ENCODE measurements around the gene TMEFF2.

The TMEFF2 gene, protein sequence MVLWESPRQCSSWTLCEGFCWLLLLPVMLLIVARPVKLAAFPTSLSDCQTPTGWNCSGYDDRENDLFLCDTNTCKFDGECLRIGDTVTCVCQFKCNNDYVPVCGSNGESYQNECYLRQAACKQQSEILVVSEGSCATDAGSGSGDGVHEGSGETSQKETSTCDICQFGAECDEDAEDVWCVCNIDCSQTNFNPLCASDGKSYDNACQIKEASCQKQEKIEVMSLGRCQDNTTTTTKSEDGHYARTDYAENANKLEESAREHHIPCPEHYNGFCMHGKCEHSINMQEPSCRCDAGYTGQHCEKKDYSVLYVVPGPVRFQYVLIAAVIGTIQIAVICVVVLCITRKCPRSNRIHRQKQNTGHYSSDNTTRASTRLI

DNA sequence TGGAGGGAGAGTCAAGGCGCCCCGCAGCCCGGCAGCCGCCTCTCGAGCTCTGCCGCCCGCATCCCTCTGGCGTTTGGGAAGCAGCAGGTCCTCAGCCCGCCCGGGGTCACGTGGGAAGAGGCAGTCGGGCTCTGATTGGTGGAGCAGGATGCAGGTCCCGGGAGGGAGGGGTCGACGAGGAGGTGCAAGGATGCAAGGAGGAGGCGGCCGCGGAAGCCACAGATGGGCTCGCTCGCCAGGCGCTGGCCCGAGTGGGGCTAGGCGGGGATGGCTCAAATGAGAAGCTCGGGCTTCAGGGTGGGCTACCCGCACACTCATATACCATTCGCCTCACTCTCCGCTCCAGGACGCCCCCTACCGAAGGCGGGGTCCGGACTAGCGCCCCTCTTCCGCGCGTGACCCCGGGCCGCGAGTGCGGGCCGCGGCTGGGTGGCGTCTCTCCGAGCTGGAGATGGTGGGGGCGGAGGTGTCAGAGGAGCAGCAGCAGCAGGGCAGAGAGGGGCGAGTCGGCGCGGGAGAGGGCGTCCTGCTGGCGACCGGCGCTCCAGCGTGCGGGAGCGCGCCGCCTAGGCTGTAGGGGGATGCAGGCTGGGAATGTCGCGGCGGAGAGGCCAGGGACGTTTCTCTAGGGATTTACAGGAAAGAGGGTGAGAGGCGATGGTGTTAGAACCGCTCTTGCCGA lies at the start of gene TMEFF2:
Gene TMEFF2 (minus strand): TSS at position 68 of the 682 bp plus-strand sequence. CDS start 409 bp downstream, outside the sequence.
- peak; percentile 9 for DNase-seq

DNA sequence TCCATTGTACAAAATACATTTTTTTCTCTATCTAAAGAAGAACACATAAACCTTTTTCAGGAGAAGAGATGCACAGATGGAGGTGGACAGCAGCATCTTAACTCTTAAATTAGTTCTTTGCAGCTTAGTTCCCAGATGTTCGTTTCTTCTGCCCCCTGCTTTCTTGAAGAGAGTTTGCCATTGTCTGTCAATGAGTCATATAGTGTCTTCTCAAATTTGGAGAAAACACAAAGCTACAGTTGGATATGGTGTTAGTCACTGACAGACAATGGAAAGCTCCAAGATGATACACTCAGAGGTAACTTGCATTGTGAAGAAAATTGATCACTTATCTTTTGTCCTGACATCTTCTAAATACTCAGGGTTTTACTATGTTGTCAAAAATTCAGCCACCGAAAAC lies 48.8 kb upstream of the TMEFF2 start:
- DNase-seq = no peak

DNA sequence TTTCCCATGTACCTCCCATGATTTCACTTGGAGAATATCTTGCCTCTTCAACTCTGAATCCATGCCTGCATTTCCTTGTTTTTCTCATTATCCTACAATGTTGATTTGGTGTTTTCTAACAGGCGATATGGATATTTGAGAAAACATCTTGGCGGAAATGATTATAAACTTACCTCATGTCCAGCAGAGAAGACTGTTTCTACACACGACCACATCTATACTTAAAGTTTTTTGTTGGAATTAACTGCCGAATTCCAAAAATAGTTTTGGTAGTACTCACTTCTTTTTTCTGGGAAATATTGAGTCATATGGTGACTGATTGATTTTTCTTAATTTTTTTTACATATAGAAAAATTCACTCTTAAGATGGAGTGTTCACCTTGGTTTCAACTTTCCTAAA lies 41.4 kb upstream of the TMEFF2 start:
- no peak for DNase-seq

DNA sequence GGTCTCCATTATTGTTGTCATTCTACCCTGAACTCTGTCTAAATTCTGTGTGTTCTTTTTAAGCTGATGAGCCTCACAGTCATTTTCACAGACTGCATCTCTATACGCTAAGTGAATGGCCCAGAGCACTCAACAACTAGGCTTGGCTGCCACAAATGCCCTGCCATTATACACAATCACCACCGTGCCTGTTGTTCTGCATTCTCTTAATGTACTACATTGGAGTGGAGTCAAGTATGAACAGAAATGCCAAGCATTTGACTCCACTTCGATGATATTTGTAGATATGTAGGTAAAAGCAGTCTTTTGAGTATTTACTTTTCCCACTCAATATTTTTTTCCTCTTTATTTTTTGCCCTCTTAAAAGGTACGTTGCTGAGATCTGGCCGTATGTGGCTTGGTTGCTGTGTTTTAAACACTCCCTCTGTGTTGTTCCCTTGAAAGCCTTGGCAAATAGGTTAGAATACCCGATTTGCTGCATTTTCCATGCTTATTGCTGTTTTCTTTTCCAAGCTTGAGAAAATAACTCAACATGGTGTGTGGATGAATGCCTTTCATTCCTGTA lies 36.2 kb upstream of the TMEFF2 start:
- peak; percentile 49 for DNase-seq

DNA sequence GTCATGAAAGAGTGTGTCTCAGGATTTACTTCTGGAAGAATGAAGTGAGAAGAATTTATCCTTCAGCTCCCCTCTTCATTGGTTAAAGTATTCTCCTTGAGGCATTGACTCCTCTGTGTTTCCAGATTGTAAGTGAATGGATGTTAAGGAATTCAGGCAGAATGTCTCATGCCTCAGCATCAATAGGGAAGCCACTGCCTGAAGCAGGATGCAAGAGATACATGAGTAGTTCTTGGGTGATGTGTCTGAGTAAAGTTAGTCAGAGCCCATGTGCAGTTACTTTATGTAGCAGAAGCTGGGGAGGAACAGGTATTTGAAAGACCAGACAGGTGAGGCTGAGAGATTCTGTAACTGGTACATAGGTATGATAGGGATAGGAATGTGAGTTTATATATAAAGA lies 34.0 kb upstream of the TMEFF2 start:
- DNase-seq = no peak

DNA sequence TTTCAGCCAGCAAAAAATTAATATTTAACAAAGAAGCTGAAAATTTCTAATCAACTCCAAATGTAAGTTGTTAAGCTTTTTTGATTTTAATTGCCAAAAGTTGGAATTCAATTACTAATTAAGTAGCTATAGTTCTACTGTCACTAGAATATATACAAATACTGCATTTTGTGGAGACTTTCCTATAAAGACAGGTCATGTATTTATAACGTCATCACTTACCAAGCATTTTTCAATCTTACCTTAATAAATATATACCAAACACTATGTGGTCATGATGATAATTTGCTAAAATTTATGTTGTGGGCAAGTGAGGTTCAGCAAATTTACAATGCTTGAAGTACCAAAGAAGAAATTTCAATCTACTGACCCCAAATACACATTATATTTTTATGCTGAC lies 24.2 kb upstream of the TMEFF2 start:
- DNase-seq = no peak

DNA sequence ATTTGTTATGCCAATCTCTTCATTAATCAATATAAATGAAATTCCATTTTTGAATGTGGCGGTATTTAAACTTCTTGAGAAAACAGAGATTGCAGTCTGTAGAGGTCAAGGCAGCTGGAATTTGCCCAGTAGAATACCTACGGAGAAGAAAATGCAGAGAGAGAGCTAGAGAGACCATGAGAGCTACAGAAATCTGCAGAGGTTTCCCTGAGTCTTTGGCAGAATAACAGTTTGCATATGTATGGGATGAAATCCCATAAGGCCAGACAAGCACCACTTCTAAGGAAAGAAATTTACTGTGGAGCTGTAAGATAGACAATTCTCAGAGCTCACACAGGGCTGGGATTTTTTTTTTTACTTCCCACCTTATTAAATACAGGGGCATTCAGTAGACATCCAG lies 23.6 kb upstream of the TMEFF2 start:
- DNase-seq = no peak

DNA sequence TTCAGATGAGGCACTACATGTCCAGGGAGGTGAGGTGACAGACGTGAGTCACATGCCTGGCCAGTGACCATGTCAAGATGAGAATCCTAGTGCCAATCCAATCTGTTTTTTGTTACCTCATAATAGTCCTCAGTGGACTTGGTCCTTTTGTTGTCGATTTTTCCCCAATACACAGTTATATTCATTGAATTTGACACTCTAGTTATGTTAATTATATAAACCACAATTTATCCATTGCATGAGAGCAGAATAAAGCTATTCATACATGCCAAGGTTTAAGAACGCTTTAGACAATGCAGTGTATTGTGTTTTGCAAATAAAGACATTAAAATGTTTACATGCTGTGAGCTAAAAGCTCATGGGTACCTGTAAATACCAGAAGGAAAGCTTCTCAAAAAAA lies 21.6 kb upstream of the TMEFF2 start:
- no peak for DNase-seq

DNA sequence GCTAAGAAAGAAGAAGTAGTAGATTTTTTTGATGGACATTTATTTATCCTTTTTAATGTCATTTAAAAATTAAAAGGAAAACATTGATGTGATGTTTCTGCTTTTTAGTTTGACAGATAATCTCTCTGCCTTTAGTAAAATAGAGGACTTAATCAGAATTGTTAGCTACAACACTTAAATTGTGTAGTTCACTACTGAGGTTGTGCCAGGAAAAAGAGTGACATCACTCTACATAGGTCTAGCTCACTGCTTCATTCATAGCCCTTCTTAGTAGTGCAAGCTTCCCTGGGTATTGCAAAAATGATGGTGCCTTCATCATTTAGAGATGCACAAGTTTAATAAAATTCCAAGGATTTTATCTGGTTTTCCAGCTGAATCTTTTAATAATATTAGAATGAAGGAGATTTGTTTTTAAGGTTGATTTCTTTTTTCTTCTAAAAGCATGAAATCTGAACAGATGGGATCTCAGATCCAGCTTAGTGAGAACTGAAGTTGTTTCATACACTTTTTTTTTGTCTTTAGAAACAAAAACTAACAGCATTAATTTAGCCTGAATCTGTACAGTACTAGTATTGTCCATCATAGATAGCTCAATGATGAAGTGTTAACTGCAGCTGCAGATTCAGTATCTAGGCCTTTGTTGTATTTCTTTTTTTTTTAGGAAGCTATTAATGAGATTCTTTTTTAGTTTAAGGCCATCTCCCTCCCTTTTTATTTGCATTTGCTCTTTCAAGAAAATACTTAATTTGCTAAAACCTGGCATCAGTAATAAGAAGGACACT lies 20.6 kb upstream of the TMEFF2 start:
- no peak for DNase-seq

DNA sequence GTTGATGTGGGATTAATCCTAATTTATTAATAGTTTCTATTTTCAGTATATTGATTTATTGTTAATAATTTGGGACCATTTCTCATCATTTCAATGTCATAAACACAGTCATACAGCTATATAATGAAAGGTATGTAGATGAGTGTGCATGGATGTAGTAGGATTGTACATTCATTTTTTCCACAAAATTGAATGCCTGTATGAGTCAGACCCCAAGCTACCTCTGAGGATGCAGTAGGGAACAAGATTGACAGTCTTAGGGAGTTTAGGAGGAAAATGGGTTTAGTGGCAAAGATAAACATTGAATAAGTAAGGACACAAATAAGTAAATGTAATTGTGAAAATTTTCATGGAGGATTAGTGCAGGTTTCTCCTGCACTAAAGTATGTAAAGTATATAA lies 14.1 kb upstream of the TMEFF2 start:
- DNase-seq = no peak

DNA sequence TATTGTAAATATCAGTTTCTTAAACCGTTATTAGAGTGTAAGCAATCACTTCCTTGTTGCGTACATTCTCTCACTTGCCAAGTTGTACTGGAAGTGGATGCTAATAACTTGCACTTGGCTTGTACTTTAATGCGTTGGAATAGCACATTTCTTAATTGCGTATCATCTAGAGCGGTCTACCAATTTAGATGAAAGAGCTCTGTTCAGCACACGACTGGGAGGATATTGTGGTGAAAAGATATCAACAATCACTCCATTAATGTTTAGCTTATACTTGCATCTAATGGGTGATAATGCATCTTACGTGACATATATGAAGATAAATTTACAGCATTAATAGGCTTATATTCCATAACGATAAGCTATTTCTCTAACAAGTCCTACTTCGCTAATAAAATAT lies 11.7 kb upstream of the TMEFF2 start:
- no peak for DNase-seq

DNA sequence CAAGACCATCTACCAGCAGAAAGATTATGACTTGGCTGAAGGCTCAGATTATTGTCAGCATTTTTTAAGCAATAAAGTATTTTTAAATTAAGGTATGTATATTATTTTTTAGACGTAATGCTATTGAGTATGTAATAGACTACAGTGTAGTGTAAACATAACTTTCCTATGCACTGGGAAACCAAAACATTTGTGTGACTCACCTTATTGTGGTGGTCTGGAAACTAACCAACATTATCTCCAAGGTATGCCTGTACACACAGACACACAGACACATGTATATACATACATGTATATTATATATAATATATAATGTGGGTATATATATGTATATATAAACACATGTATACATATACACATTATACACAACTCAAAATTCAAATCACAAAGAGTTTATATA lies 9.1 kb upstream of the TMEFF2 start:
- no peak for DNase-seq

DNA sequence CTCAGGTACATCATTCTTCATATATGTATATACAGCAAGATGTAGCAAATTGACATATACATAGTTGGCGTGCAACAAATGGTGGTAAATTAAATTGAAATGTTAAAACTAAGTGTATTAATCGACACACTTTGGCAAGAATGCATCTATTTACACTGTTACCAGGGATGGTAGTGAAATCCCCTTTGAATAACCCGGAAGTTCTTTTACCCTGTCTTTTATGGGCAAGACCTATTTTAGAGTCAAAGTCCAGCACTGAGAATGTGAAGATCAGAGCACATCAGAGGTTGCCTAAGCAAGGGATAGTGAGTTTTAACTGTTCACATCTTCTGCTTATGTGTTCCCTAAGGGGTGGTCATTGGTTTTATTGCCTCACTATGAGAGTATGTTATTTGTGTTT lies 7.6 kb upstream of the TMEFF2 start:
- no peak for DNase-seq

DNA sequence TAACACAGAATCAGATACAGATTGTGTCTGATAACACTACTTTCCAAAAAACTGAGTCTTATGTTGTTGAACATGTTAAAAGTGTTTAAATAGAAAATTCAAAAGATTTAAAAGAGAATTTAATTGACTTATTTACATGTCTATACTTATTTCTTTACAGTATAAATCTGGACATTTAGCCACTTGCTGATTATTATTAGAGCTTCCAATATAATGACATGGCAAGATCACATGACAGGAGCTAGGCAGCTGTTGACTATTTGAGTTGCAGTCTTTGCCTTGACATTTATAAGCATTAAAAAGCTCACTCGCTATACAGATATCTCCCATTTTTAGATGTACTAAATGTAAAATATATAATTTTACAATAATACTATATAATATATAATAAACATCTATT lies 6.4 kb upstream of the TMEFF2 start:
- no peak for DNase-seq

DNA sequence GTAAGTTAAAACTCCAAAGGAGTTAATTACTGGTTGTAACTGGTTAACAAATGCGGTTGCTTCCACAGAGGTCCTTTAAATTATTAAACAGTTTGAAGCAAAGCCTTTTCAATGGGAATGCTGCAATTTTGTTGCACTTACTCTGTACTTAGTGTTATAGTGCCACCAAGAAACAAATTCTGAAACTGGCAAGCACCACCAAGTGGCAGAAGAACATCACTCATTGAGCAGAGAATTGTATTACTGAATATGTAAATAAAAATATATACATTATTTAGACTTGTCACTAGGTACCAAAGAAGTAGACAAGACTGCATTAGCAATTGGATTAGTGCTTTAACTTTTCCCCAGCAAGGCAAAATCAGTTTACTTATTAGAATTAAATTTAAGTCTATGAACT lies 2.6 kb upstream of the TMEFF2 start:
- DNase-seq = no peak

DNA sequence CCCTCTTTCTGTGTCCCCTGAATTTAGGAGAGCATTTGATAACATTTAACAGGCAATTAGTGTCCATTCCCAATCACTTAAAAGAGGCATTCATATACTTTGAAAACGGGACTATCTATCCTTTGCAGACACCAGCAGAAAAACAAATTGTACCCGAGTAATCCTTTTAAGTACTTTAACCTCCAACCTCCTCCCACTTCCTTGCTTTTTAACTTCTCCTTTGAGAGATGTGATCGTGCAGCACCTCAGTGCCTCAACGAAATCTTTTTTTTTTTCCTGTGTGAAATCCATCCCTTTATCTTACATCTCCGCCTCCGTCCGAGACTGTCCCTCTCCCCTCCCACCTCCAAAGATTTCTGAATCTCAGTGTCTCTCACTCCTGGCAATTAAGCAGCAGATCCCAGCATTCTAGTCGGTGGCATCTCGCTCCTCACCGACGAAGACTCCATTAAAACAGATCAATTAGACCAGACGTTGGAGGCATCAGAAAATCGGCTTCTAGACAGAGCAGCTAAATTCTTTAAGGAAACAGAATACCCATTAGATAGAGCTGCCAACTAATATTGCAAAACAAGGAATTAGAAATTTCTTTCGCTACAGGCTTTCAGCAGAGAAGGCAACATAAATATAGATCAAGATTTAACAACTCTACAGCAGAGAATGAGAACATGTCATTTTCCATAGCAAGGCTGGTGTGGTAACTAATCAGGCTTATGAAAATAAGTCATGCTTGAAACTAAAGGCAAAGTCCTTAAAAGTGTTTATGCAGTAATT lies 1.9 kb upstream of the TMEFF2 start:
- DNase-seq = no peak

DNA sequence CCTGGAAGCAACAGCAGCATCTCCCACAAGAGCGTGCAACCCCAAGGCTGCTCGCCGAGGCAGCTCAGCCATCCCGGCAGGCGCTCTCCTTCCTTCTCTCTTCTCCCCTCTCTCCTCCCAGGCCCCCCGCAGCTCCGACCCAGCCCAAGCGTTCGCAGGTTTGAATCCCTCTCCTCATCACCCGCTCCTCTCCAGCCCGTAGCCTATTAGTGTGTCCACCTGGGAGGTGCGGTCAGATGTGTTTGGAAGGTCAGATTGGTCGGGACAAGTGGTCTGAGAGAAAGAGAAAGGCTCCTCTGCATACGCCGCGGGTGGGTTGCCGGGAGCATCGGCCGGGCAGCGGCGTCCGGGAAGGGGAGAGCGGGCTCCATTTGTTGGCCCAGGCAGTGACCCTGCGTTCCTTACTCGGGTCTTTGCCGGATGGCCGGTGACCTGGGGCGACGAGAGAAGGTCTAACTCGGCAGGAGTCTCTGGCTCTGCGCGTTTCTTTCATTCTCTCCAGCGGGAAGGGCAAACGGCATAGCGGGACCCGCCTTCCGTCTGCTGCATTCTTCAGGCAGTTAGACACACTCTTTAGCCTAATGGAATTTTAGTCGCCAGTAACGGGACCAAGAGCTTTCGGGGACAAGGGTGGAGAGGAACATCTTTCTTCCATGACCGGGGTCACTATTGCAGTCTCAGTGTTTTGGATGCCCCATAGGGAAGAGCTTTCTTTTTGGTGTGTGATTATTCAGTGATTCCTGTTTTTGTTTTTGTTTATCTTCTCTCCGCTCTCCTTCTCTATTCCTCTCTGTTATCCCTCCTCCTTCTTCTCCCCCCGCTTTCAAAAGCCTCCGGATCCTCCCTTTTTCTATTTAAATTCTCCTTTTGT lies 1.1 kb upstream of the TMEFF2 start:
- DNase-seq = no peak

DNA sequence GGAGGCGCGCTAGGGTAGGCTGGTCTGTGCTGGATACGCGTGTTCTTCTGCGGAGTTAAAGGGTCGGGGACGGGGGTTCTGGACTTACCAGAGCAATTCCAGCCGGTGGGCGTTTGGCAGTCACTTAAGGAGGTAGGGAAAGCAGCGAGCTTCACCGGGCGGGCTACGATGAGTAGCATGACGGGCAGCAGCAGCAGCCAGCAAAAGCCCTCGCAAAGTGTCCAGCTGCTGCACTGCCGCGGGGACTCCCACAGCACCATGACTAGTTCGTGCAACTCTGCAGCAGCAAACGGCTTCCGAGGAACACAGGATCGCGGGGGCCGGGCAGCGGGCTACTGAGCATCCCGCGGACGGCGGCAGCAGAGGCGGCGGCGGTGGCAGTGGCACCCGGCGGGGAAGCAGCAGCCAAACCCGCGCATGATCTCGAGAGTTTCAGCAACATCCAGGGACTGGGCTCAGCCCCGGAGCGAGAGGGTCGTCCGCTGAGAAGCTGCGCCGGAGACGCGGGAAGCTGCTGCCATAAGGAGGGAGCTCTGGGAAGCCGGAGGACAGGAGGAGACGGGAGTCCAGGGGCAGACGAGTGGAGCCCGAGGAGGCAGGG lies 368 bp downstream of the TMEFF2 start:
- DNase-seq = no peak

DNA sequence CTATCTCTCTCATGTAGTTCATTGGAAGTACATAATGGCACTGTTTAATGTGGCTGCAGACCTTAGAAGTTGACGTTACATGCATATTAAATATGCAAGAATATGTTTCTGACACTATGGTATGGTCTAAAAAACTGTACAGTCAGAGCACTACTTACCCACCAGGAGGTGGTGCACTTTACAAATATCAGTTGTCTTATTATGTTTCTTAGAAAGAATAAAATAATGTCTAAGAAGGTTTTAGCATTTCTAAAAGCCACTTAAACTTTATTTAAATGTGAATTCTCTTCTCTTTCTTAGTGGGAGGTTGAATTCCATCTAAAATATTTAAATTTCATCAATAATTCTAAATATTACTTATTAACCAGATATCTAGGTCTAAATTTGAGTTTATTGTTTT lies 4.3 kb downstream of the TMEFF2 start:
- DNase-seq = no peak

DNA sequence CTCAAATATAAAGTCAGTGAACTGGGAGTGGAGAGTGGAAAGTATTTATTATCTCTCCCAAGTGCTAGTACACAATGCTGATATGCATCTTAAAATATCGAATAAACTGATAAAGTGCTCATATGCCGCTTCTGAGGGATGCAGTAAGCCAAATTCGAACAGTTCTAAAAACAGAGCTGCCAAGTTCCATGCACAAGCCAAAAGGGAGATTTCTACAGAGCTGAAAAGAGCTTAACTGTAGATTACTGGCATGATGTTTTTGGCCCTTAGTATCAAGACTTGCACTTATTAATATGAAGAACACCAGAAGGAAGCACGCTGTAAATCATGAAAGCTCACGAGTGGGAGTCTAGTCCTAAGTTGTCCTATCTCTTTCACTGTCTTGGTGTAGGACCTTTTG lies 7.9 kb downstream of the TMEFF2 start:
- DNase-seq = no peak

DNA sequence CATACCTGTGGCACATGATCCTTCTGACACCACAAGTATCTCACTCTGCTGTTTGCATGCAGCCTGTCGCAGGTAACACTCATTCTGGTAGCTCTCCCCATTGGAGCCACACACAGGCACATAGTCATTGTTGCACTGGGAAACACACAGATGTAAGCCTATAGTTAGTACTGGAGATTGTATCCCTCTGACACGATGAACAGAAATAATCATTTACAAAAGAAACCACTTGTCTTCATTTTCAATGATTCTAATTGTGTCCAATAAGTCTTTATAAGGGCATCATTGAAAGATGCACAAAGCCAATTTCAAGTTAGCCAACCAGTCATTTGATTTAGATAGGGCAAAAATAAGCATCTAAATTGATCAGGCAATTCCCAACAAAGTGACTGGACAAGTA lies 10.4 kb downstream of the TMEFF2 start:
- no peak for DNase-seq

Data from NCI-H187 treated with DMSO at 0.1 percent for 48 hours (cell line).